Measurements from ENCODE around the gene COX8C. TPM values are rescaled to one million over a fixed set of nuclear protein-coding genes. Genes with fewer than 3 reads are reported as not detected.

Gene COX8C
- polyA plus RNA-seq, 2 of the 4 experiments (the other 2 are of a cell fraction) = not detected

- WGBS (ENCODE audit: missing lambda C conversion rate) = 92% methylated on average over 2 of the region's 2 CpGs
- ATAC-seq = no peak
- DNase-seq (ENCODE audit: low read depth in 1 of 2, low spot score in 1 of 2) = no peak
- H3K4me1 ChIP-seq = peaks cover 16% of the 10 kb centered on the region; the same call in 2 of the 3 replicates
- H3K4me2 ChIP-seq = no peak overlapping the region
- no peak overlapping the region for H3K4me3 ChIP-seq
- no peak for FAIRE-seq
- TF ChIP-seq KDM5A (IDR thresholded peaks at IDR 0.05) (no peak), CBX8 (IDR thresholded peaks at IDR 0.05) (no peak), E2F6 (IDR thresholded peaks at IDR 0.05; ENCODE audit: borderline replicate concordance, low read depth) (no peak), RFX5 (IDR thresholded peaks at IDR 0.05) (no peak), ZSCAN20 (CRISPR knock-in tag; IDR thresholded peaks at IDR 0.05) (no peak), MAZ (IDR thresholded peaks at IDR 0.05; ENCODE audit: borderline replicate concordance, low read depth, low read length) (no peak), ELK1 (IDR thresholded peaks at IDR 0.05; ENCODE audit: low read depth, low read length) (no peak), RARB (CRISPR knock-in tag; IDR thresholded peaks at IDR 0.05) (no peak), SREBF2 (IDR thresholded peaks at IDR 0.05) (no peak), EHF (CRISPR knock-in tag; IDR thresholded peaks at IDR 0.05) (no peak), BHLHE40 (IDR thresholded peaks at IDR 0.05; ENCODE audit: low read depth, low read length) (no peak), ATOH8 (CRISPR knock-in tag; IDR thresholded peaks at IDR 0.05; ENCODE audit: low read depth) (no peak)
- ChIA-PET POLR2A (no interaction called here), CTCF (no interaction called here)
- H3K27ac ChIP-seq = no peak overlapping the region
- H3K9me3 ChIP-seq = no peaks in the 10 kb centered on the region
These were observed 38.2 kb upstream of the COX8C start for GRCh38 chr14:93308686-93309345.

- ATAC-seq (no peak), DNase-seq (ENCODE audit: low read depth in 1 of 2, low spot score in 1 of 2) (no peak), FAIRE-seq (no peak)
These were observed 37.5 kb upstream of the COX8C start for GRCh38 chr14:93309427-93309966.

GRCh38 chr14:93311082-93311481 is 35.9 kb upstream of the COX8C start:
- ATAC-seq (no peak), DNase-seq (ENCODE audit: low read depth in 1 of 2, low spot score in 1 of 2) (no peak), FAIRE-seq (no peak)
- Histone ChIP-seq H3K9me3 (no peaks in the 10 kb centered on the region), H3K4me3 (no peak overlapping the region), H3K4me1 (0 out of 3 replicates have a peak, but pooled peaks cover 6% of the 10 kb centered on the region), H3K27ac (no peak overlapping the region), H3K4me2 (no peak overlapping the region)
- 82% methylated on average over 1 of the region's 1 CpG for WGBS (ENCODE audit: missing lambda C conversion rate)
- CTCF ChIA-PET = interaction anchor here (0.7 to 1.0 kb wide), 2 partner anchors 10 to 15 kb away, joined by 3 read pairs; no protein-coding TSS in a partner anchor
- TF ChIP-seq BHLHE40 (IDR thresholded peaks at IDR 0.05; ENCODE audit: low read depth, low read length) (no peak), HOXB5 (CRISPR knock-in tag; IDR thresholded peaks at IDR 0.05) (no peak), PBX3 (IDR thresholded peaks at IDR 0.05) (no peak), TFCP2L1 (CRISPR knock-in tag; IDR thresholded peaks at IDR 0.05) (no peak), HDAC2 (IDR thresholded peaks at IDR 0.05) (no peak), RNF2 (IDR thresholded peaks at IDR 0.05; ENCODE audit: borderline replicate concordance, low read depth) (no peak), EHMT2 (IDR thresholded peaks at IDR 0.05; ENCODE audit: low read depth) (no peak), FOSL2 (IDR thresholded peaks at IDR 0.05) (no peak), FOSL2 (CRISPR knock-in tag; IDR thresholded peaks at IDR 0.05) (no peak)
- POLR2A ChIA-PET = no interaction called here

More at GRCh38 chr14:93309427-93309966, 37.5 kb upstream of the COX8C start:
- ChIA-PET POLR2A (no interaction called here), CTCF (interaction anchor here (0.6 kb wide), 1 partner anchor 13 kb away, joined by 3 read pairs; no protein-coding TSS in a partner anchor)
- peaks cover 16% of the 10 kb centered on the region; the same call in 2 of the 3 replicates for H3K4me1 ChIP-seq
- 83% methylated on average over 2 of the region's 2 CpGs for WGBS (ENCODE audit: missing lambda C conversion rate)
- H3K9me3 ChIP-seq = no peaks in the 10 kb centered on the region
- H3K4me3 ChIP-seq = no peak overlapping the region
- H3K4me2 ChIP-seq = no peak overlapping the region
- no peak overlapping the region for H3K27ac ChIP-seq
- TF ChIP-seq MAZ (IDR thresholded peaks at IDR 0.05; ENCODE audit: borderline replicate concordance, low read depth, low read length) = no peak
- TF ChIP-seq JUN (IDR thresholded peaks at IDR 0.05) = no peak
- TF ChIP-seq PHF8 (IDR thresholded peaks at IDR 0.05; ENCODE audit: borderline replicate concordance, low read depth) = no peak
- no peak for TF ChIP-seq CEBPB (IDR thresholded peaks at IDR 0.05)
- TF ChIP-seq RNF2 (IDR thresholded peaks at IDR 0.05; ENCODE audit: borderline replicate concordance, low read depth) = no peak
- TF ChIP-seq EHMT2 (IDR thresholded peaks at IDR 0.05; ENCODE audit: low read depth) = no peak
- no peak for TF ChIP-seq ZC3H11A (IDR thresholded peaks at IDR 0.05)
- TF ChIP-seq HDAC2 (IDR thresholded peaks at IDR 0.05) = no peak
- no peak for TF ChIP-seq POLR2AphosphoS2 (conservative IDR thresholded peaks at IDR 0.05; ENCODE audit: low read length)
- no peak for TF ChIP-seq E2F6 (IDR thresholded peaks at IDR 0.05; ENCODE audit: borderline replicate concordance, low read depth)
- TF ChIP-seq HEYL (CRISPR knock-in tag; IDR thresholded peaks at IDR 0.05) = no peak
- TF ChIP-seq EP300 (IDR thresholded peaks at IDR 0.05) = no peak
- no peak for TF ChIP-seq RAD21 (conservative IDR thresholded peaks at IDR 0.05 in 1 of 2, IDR thresholded peaks at IDR 0.05 in 1 of 2)
- no peak for TF ChIP-seq SREBF2 (IDR thresholded peaks at IDR 0.05)
- no peak for TF ChIP-seq CBX8 (IDR thresholded peaks at IDR 0.05)
- no peak for TF ChIP-seq ZSCAN20 (CRISPR knock-in tag; IDR thresholded peaks at IDR 0.05)
- TF ChIP-seq NFE2L2 (conservative IDR thresholded peaks at IDR 0.05; ENCODE audit: low read length) = no peak
- TF ChIP-seq NPAS2 (CRISPR knock-in tag; IDR thresholded peaks at IDR 0.05; ENCODE audit: borderline replicate concordance) = no peak
